Lung (tissue), 12 donors: Measurements from ENCODE around the gene BRI3. TPM values are rescaled to one million over a fixed set of nuclear protein-coding genes. Genes with fewer than 3 reads are reported as not detected.
"Not testable (repeated sequence)": the region's sequence is repeated elsewhere in the genome, so short reads cannot be mapped to it uniquely, and the experiment has no call there.

Experiments
- ATAC-seq: fragments of 200-7000 bp; cut with Tn5 transposase; one replicate; pipeline ENCODE4 v1.9.1; 2020; ENCODE audit warnings: moderate number of reproducible peaks; ENCODE audit not compliant: insufficient read depth, low FRiP score
- DNase-seq, 3 donors: peaks; one replicate each; pipeline ENCODE4 v3.0.0-alpha.2; 2013 to 2017
- H3K27ac ChIP-seq, 2 donors: one replicate each; pipeline ENCODE4 v1.5.1; 2013; ENCODE audit warnings: mild to moderate bottlenecking in 2 of 2, moderate library complexity in 2 of 2, control low read depth in 1 of 2, inconsistent platforms in 1 of 2, low read depth in 1 of 2, low read length in 1 of 2
- H3K27me3 ChIP-seq, 3 donors: one replicate each; pipeline ENCODE4 v1.5.1; 2013; ENCODE audit warnings: low read length in 2 of 3; ENCODE audit not compliant: control insufficient read depth in 3 of 3, insufficient read depth in 3 of 3
- H3K36me3 ChIP-seq, 4 donors: one replicate each; pipeline ENCODE4 v1.5.1; 2013; ENCODE audit warnings: low read length in 4 of 4, mild to moderate bottlenecking in 1 of 4, moderate library complexity in 1 of 4; ENCODE audit not compliant: control insufficient read depth in 4 of 4, insufficient read depth in 4 of 4
- H3K4me1 ChIP-seq, 5 donors: one replicate each; pipeline ENCODE4 v1.5.1; 2013; ENCODE audit warnings: low read length in 5 of 5, mild to moderate bottlenecking in 2 of 5, moderate library complexity in 1 of 5; ENCODE audit not compliant: control insufficient read depth in 5 of 5, insufficient read depth in 5 of 5
- H3K4me3 ChIP-seq: one replicate; pipeline ENCODE4 v1.5.1; 2013; ENCODE audit warnings: mild to moderate bottlenecking, control low read depth, moderate library complexity
- H3K9ac ChIP-seq, 2 donors: one replicate each; pipeline ENCODE4 v1.5.1; 2013; ENCODE audit warnings: low read length in 2 of 2, control low read depth in 1 of 2; ENCODE audit not compliant: insufficient read depth in 1 of 2
- H3K9me3 ChIP-seq, 4 donors: one replicate each; pipeline ENCODE4 v1.5.1; 2013; ENCODE audit warnings: low read length in 3 of 4, mild to moderate bottlenecking in 1 of 4, moderate library complexity in 1 of 4; ENCODE audit not compliant: control insufficient read depth in 4 of 4, insufficient read depth in 3 of 4
- CTCF ChIP-seq: IDR thresholded peaks from 2 replicates; pipeline ENCODE4 v1.5.1; 2012; ENCODE audit warnings: mild to moderate bottlenecking; ENCODE audit errors: control extremely low read depth, extremely low read depth
- WGBS, 2 donors: extraction: QIAGEN DNeasy Blood & Tissue Kit; methylation state at CpG; one replicate each; pipeline ENCODE4 v1.1.7; 2013; 5-methylcytosine and 5-hydroxymethylcytosine counted together
- polyA plus RNA-seq, 2 donors: library from polyadenylated mRNA; stranded (reverse); fragments of 200-250 nt; gene quantifications; one replicate each; pipeline ENCODE4 v1.2.1, GENCODE V29; 2013
- total RNA-seq, 2 donors: library from RNA; depleted of rRNA in 1 of 2; stranded (reverse); fragments of >200 nt in 1 of 2; gene quantifications; one replicate each; pipeline ENCODE4 v1.2.1, GENCODE V29; 2014 to 2021
- donor health status: control.
- donor health status: control.
- donor health status: Bipolar disorder and iron deficiency.
- donor health status: healthy.
- donor health status: DM: yes; HTN: yes; CAD: no.

BRI3 gene
- total and polyA plus RNA-seq, 4 donors: 99.7 to 615 (median 439) TPM

GRCh38 chr7:98315318-98315993 is 34.0 kb downstream of the BRI3 start:
- WGBS, 2 donors: 78 to 85% methylated on average over 13 of the region's 13 CpGs
- Histone ChIP-seq H3K27me3 (no peaks in the 10 kb centered on the region), H3K4me3 (no peak overlapping the region), H3K9me3 (no peaks in the 10 kb centered on the region), H3K4me1 (no peaks in the 10 kb centered on the region), H3K27ac (no peak overlapping the region), H3K36me3 (peaks cover 0 to 4% (median 0%) of the 10 kb centered on the region in 4 donors), H3K9ac (no peak overlapping the region)
- DNase-seq: no peak
- ATAC-seq: no peak
- no peak for TF ChIP-seq CTCF

- WGBS, 2 donors: 93 to 95% methylated on average over 4 of the region's 4 CpGs
- H3K36me3 ChIP-seq, H3K9me3 ChIP-seq, H3K27ac ChIP-seq, H3K9ac ChIP-seq, ATAC-seq, H3K4me3 ChIP-seq, H3K4me1 ChIP-seq, H3K27me3 ChIP-seq, DNase-seq: not testable (repeated sequence)
These were observed 34.6 kb downstream of the BRI3 start for GRCh38 chr7:98315994-98316527.

GRCh38 chr7:98317366-98318040 is 36.0 kb downstream of the BRI3 start:
- no peaks in the 10 kb centered on the region for H3K27me3 ChIP-seq
- no peak for TF ChIP-seq CTCF
- H3K36me3 ChIP-seq: peaks cover 0 to 4% (median 0%) of the 10 kb centered on the region in 4 donors
- 96 to 97% methylated on average over 14 of the region's 14 CpGs for WGBS, 2 donors
- no peak for ATAC-seq
- peaks cover 0 to 2% (median 0%) of the 10 kb centered on the region in 5 donors for H3K4me1 ChIP-seq
- no peak overlapping the region for H3K4me3 ChIP-seq
- no peak overlapping the region for H3K27ac ChIP-seq
- H3K9me3 ChIP-seq: no peaks in the 10 kb centered on the region
- no peak overlapping the region for H3K9ac ChIP-seq
- DNase-seq: no peak

- Histone ChIP-seq H3K4me1 (peaks cover 0 to 13% (median 2%) of the 10 kb centered on the region in 5 donors), H3K9ac (no peak overlapping the region), H3K9me3 (no peaks in the 10 kb centered on the region), H3K27ac (no peak overlapping the region), H3K27me3 (no peaks in the 10 kb centered on the region), H3K4me3 (no peak overlapping the region), H3K36me3 (peaks cover 0 to 4% (median 0%) of the 10 kb centered on the region in 4 donors)
- ATAC-seq (no peak), DNase-seq (no peak)
- 85 to 90% methylated on average over 9 of the region's 9 CpGs for WGBS, 2 donors
- TF ChIP-seq CTCF: no peak
These were observed 37.7 kb downstream of the BRI3 start for GRCh38 chr7:98319176-98319575.
